Heart left ventricle (tissue), 16 donors: ENCODE measurements around the gene ETV3. TPM values are rescaled to one million over a fixed set of nuclear protein-coding genes. Genes with fewer than 3 reads are reported as not detected.
"Not testable (repeated sequence)": the region's sequence is repeated elsewhere in the genome, so short reads cannot be mapped to it uniquely, and the experiment has no call there.

Source experiments
- ATAC-seq, 4 donors: fragments of 200-7000 bp; cut with Tn5 transposase; one replicate each; pipeline ENCODE4 v1.9.1; 2020 to 2022; ENCODE audit warnings: moderate library complexity in 4 of 4, mild to moderate bottlenecking in 3 of 4, moderate number of reproducible peaks in 1 of 4
- DNase-seq, 5 donors: peaks; one replicate each; pipeline ENCODE4 v3.0.0-alpha.2; 2020
- H3K27ac ChIP-seq, 12 donors: fragments of 200-600 bp; sonication (generic) in 4 of 12; one replicate each; pipeline versions ENCODE4 v1.5.0 to v1.8.0; 2016 to 2022; ENCODE audit warnings: mild to moderate bottlenecking in 2 of 12
- H3K27me3 ChIP-seq, 9 donors: fragments of 200-600 bp; sonication (generic) in 2 of 9; one replicate each; pipeline versions ENCODE4 v1.5.1 to v1.8.0; 2016 to 2022; ENCODE audit warnings: mild to moderate bottlenecking in 3 of 9
- H3K36me3 ChIP-seq, 9 donors: fragments of 200-600 bp; sonication (generic) in 2 of 9; one replicate each; pipeline versions ENCODE4 v1.5.0 to v1.8.0; 2018 to 2022; ENCODE audit warnings: mild to moderate bottlenecking in 2 of 9
- H3K4me1 ChIP-seq, 12 donors: fragments of 200-600 bp; sonication (generic) in 4 of 12; one replicate each; pipeline versions ENCODE4 v1.5.0 to v1.8.0; 2016 to 2022; ENCODE audit warnings: mild to moderate bottlenecking in 3 of 12
- H3K4me3 ChIP-seq, 12 donors: fragments of 200-600 bp; sonication (generic) in 4 of 12; one replicate each; pipeline versions ENCODE4 v1.5.0 to v1.8.0; 2017 to 2022; ENCODE audit warnings: mild to moderate bottlenecking in 9 of 12, moderate library complexity in 4 of 12
- H3K9me3 ChIP-seq, 12 donors: fragments of 200-600 bp; sonication (generic) in 4 of 12; one replicate each; pipeline versions ENCODE4 v1.5.0 to v1.8.0; 2016 to 2022; ENCODE audit warnings: mild to moderate bottlenecking in 1 of 12
- CTCF ChIP-seq, 12 donors: fragments of 200-600 bp; sonication (generic) in 4 of 12; IDR thresholded peaks; one replicate each; pipeline versions ENCODE4 v1.5.0 to v1.8.0; 2018 to 2022; ENCODE audit warnings: antibody characterized with exemption in 12 of 12, mild to moderate bottlenecking in 5 of 12
- POLR2A ChIP-seq, 2 donors: fragments of 450-650 bp; IDR thresholded peaks; one replicate each; pipeline ENCODE4 v1.6.1; 2017; ENCODE audit warnings: antibody characterized with exemption in 2 of 2, mild to moderate bottlenecking in 2 of 2, moderate library complexity in 2 of 2
- WGBS, 4 donors: extraction: QIAGEN DNeasy Blood & Tissue Kit in 2 of 4; methylation state at CpG; one replicate each; pipeline versions ENCODE4 v1.1.5 to v1.1.7; 2013 to 2018; 5-methylcytosine and 5-hydroxymethylcytosine counted together
- intact Hi-C, 10 donors: fragments of 100-400 bp; cut with DNase I; formaldehyde crosslinking; loops; one replicate each; pipeline versions ENCODE4 v1.11.1 to v1.14.2; 2022
- polyA plus RNA-seq, 2 donors: library from polyadenylated mRNA; stranded (reverse); fragments of 200-250 nt; gene quantifications; one replicate each; pipeline ENCODE4 v1.2.3, GENCODE V29; 2013
- total RNA-seq, 9 donors: library from RNA; depleted of rRNA in 2 of 9; stranded (reverse); fragments of >200 nt in 2 of 9; fragmentation: NEBNext Ultra II Directional in 3 of 9; extraction: Animal tissue kit (Norgen Biotek cat#: 25700) in 3 of 9; gene quantifications; one replicate each; pipeline versions ENCODE4 v1.1.0 to v1.2.4, GENCODE V29; 2016 to 2023
- donor health status: ischemic (EF 13 %, LVEDD 7.1; RV severe dilation, severe dysfunction).
- donor health status: healthy with polysubstance abuse.
- donor health status: DM: no; HTN: yes; CAD: no.
- donor health status: DM: no; HTN: no; CAD: no.
- donor health status: ischemic (EF 25% LVEDD 6.9; RV normal size, moderate dysfunction).
- donor health status: ischemic (EF 25% LVEDD 5.7; RV mildly dilated, moderate dysfunction).
- donor health status: healthy.
- donor health status: DM: yes; HTN: yes; CAD: no.
- donor health status: ischemic (EF 35%, LVEDD 5.7; RV mildly dilated, moderate dysfunction).
- donor health status: nonischemic (EF 11% LVEDD 7.7; RV severe dilation, severe dysfunction).
- donor health status: DM: yes; HTN: yes; CAD: no.
- donor health status: PGD.
- donor health status: ischemic (EF 29% LVEDD 5.4; RV normal size, mild dysfunction).
- donor health status: nonischemic (EF 23%, LVEDD 6.1; RV moderate dilation, normal function).

The ETV3 gene
- total and polyA plus RNA-seq, 11 donors, result 4.5 to 24.3 (median 15.9) TPM

GRCh38 chr1:157176591-157177121, 38.5 kb upstream of the ETV3 start:
- TF ChIP-seq CTCF (IDR thresholded peaks at IDR 0.05), result no peak
- no peak for TF ChIP-seq POLR2A (IDR thresholded peaks at IDR 0.05)
- no peak overlapping the region for H3K4me3 ChIP-seq
- WGBS, 4 donors, result 83 to 93% (median 88%) methylated on average over 6 of the region's 6 CpGs
- intact Hi-C loops, result no loop called here
- DNase-seq (no peak), ATAC-seq (no peak)
- peaks cover 0 to 7% (median 0%) of the 10 kb centered on the region in 9 donors for H3K27me3 ChIP-seq
- H3K9me3 ChIP-seq, result no peaks in the 10 kb centered on the region
- H3K27ac ChIP-seq, result no peak overlapping the region
- H3K36me3 ChIP-seq, result no peaks in the 10 kb centered on the region
- no peaks in the 10 kb centered on the region for H3K4me1 ChIP-seq

DNA sequence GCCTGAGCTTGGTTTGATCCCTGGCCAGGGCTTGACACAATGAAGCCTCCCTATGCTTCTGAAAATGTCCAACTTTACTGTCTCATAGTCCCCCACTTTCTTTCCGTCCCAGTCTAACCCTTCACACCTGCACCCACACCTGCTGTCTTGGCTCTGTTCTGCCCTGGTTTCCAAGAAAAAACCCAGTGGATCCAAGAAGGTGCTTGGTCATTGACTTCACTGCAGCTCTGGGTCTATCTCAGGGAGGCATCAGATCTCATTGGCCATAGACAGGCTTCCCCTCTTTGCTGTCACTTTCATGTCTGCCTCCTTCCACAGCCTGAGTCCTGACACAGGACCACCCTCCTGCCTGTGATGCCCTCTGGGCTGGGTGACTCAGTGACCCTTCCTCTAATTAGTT, 37.8 kb upstream of the ETV3 start:
- TF ChIP-seq POLR2A (IDR thresholded peaks at IDR 0.05), result no peak
- no peak for TF ChIP-seq CTCF (IDR thresholded peaks at IDR 0.05)
- no peaks in the 10 kb centered on the region for H3K36me3 ChIP-seq
- no peak overlapping the region for H3K27ac ChIP-seq
- peaks cover 0 to 7% (median 0%) of the 10 kb centered on the region in 9 donors for H3K27me3 ChIP-seq
- H3K4me1 ChIP-seq, result no peaks in the 10 kb centered on the region
- no peak for DNase-seq
- intact Hi-C loops, result no loop called here
- no peaks in the 10 kb centered on the region for H3K9me3 ChIP-seq
- no peak overlapping the region for H3K4me3 ChIP-seq
- WGBS, 4 donors, result 92 to 93% (median 93%) methylated on average over 1 of the region's 1 CpG
- ATAC-seq, result no peak

GRCh38 chr1:157173900-157174410, 35.8 kb upstream of the ETV3 start:
- TF ChIP-seq CTCF (IDR thresholded peaks at IDR 0.05) (no peak), POLR2A (IDR thresholded peaks at IDR 0.05) (no peak)
- H3K4me3 ChIP-seq, result no peak overlapping the region
- H3K4me1 ChIP-seq, result no peaks in the 10 kb centered on the region
- WGBS, 4 donors, result 78 to 83% (median 79%) methylated on average over 8 of the region's 8 CpGs
- no peak overlapping the region for H3K27ac ChIP-seq
- H3K9me3 ChIP-seq, result no peaks in the 10 kb centered on the region
- no peaks in the 10 kb centered on the region for H3K36me3 ChIP-seq
- intact Hi-C loops, result loop anchor here in 1 of 10 donors (5.0 kb wide), 1 partner anchor 318 kb away; no protein-coding TSS in a partner anchor
- ATAC-seq (no peak), DNase-seq (no peak)
- H3K27me3 ChIP-seq, result peaks cover 0 to 13% (median 0%) of the 10 kb centered on the region in 9 donors

GRCh38 chr1:157173241-157173640, 35.0 kb upstream of the ETV3 start:
- not testable (repeated sequence) for DNase-seq, ATAC-seq, H3K9me3 ChIP-seq, H3K4me1 ChIP-seq, H3K36me3 ChIP-seq, H3K4me3 ChIP-seq, H3K27ac ChIP-seq
- intact Hi-C loops, result loop anchor here in 1 of 10 donors (5.0 kb wide), 1 partner anchor 319 kb away; no protein-coding TSS in a partner anchor
- peaks cover 0 to 13% (median 0%) of the 10 kb centered on the region in 9 donors for H3K27me3 ChIP-seq
- WGBS, 4 donors, result 53 to 80% (median 63%) methylated on average over 2 of the region's 2 CpGs

DNA sequence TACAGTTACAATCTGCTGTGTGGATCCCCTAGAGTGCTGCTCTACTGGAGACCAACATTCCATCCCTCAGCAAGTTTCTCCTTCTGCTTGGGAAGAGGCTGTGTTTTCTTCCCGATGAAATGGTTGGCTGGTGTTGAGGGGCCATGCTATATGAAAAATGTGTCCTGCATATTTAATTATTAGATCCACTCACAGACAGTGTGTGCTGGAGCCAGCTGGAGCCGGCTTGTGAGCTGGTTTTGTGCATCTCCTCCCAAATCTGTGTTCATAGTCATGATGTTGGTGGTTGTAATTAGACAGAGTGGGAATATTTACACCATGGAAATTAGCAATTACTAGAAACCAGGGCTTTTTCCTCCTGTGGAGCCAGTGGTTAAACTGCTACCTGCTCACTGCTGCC, 34.4 kb upstream of the ETV3 start:
- not testable (repeated sequence) for ATAC-seq, H3K9me3 ChIP-seq, DNase-seq, H3K27ac ChIP-seq, H3K4me1 ChIP-seq, H3K4me3 ChIP-seq, H3K36me3 ChIP-seq
- WGBS, 4 donors, result 52 to 88% (median 70%) methylated on average over 2 of the region's 2 CpGs
- peaks cover 0 to 13% (median 0%) of the 10 kb centered on the region in 9 donors for H3K27me3 ChIP-seq
- intact Hi-C loops, result loop anchor here in 1 of 10 donors (5.0 kb wide), 1 partner anchor 320 kb away; no protein-coding TSS in a partner anchor
